ENCODE results near the gene KCND2. TPM values are rescaled to one million over a fixed set of nuclear protein-coding genes. Genes with fewer than 3 reads are reported as not detected.

Gene KCND2
- total RNA-seq, 1 donor from 2014 or later: 4.9 TPM

GRCh38 chr7:120703585-120704240 is 430.7 kb downstream of the KCND2 start:
- DNase-seq (ENCODE audit: low spot score): no peak

GRCh38 chr7:120709252-120709971 is 436.4 kb downstream of the KCND2 start:
- DNase-seq (ENCODE audit: low spot score): no peak

- DNase-seq (ENCODE audit: low spot score): no peak
Observed at GRCh38 chr7:120709972-120710320, 437.0 kb downstream of the KCND2 start.

- no peak for DNase-seq (ENCODE audit: low spot score)
Observed at GRCh38 chr7:120714945-120715344, 442.0 kb downstream of the KCND2 start.

GRCh38 chr7:120716307-120716706 is 443.3 kb downstream of the KCND2 start:
- no peak for DNase-seq (ENCODE audit: low spot score)

GRCh38 chr7:120717166-120717565 is 444.2 kb downstream of the KCND2 start:
- no peak for DNase-seq (ENCODE audit: low spot score)

GRCh38 chr7:120718361-120718760 is 445.4 kb downstream of the KCND2 start:
- no peak for DNase-seq (ENCODE audit: low spot score)

- DNase-seq (ENCODE audit: low spot score): no peak
Observed at GRCh38 chr7:120720317-120720716, 447.3 kb downstream of the KCND2 start.

GRCh38 chr7:120723465-120724385 is 450.8 kb downstream of the KCND2 start:
- no peak for DNase-seq (ENCODE audit: low spot score)

GRCh38 chr7:120724448-120724847 is 451.5 kb downstream of the KCND2 start:
- no peak for DNase-seq (ENCODE audit: low spot score)

GRCh38 chr7:120724955-120725354 is 452.0 kb downstream of the KCND2 start:
- no peak for DNase-seq (ENCODE audit: low spot score)

- no peak for DNase-seq (ENCODE audit: low spot score)
Observed at GRCh38 chr7:120725376-120726039, 452.5 kb downstream of the KCND2 start.

- no peak for DNase-seq (ENCODE audit: low spot score)
Observed at GRCh38 chr7:120729245-120729644, 456.3 kb downstream of the KCND2 start.

- DNase-seq (ENCODE audit: low spot score): no peak
Observed at GRCh38 chr7:120731271-120731670, 458.3 kb downstream of the KCND2 start.

GRCh38 chr7:120732256-120732655 is 459.3 kb downstream of the KCND2 start:
- DNase-seq (ENCODE audit: low spot score): no peak

- DNase-seq (ENCODE audit: low spot score): no peak
Observed at GRCh38 chr7:120733143-120733542, 460.2 kb downstream of the KCND2 start.

GRCh38 chr7:120733835-120734234 is 460.9 kb downstream of the KCND2 start:
- no peak for DNase-seq (ENCODE audit: low spot score)

- no peak for DNase-seq (ENCODE audit: low spot score)
Observed at GRCh38 chr7:120735791-120736190, 462.8 kb downstream of the KCND2 start.

- DNase-seq (ENCODE audit: low spot score): no peak
Observed at GRCh38 chr7:120738816-120739215, 465.8 kb downstream of the KCND2 start.

GRCh38 chr7:120740348-120740747 is 467.4 kb downstream of the KCND2 start:
- DNase-seq (ENCODE audit: low spot score): no peak

- no peak for DNase-seq (ENCODE audit: low spot score)
Observed at GRCh38 chr7:120741371-120742042, 468.5 kb downstream of the KCND2 start.
